HG03571 (cell line): Measurements from ENCODE around the gene RER1.

Source experiments
- ATAC-seq: cut with Tn5 transposase; IDR thresholded peaks from one replicate; pipeline ENCODE4 v1.9.1; 2021; ENCODE audit not compliant: unreplicated experiment

The RER1 gene

GRCh38 chr1:2375923-2376260 lies 15.7 kb upstream of the RER1 start:
- no peak for ATAC-seq

- ATAC-seq: no peak
These were observed 15.3 kb upstream of the RER1 start for GRCh38 chr1:2376261-2376741.

GRCh38 chr1:2376931-2377672 lies 14.5 kb upstream of the RER1 start:
- ATAC-seq: no peak

- no peak for ATAC-seq
These were observed 13.7 kb upstream of the RER1 start for GRCh38 chr1:2377751-2378440.

- ATAC-seq: no peak
These were observed 13.2 kb upstream of the RER1 start for GRCh38 chr1:2378441-2378851.

GRCh38 chr1:2378956-2379732 lies 12.5 kb upstream of the RER1 start:
- ATAC-seq: no peak

GRCh38 chr1:2379733-2380404 lies 11.8 kb upstream of the RER1 start:
- ATAC-seq: no peak

GRCh38 chr1:2380816-2381591 lies 10.6 kb upstream of the RER1 start:
- no peak for ATAC-seq

GRCh38 chr1:2381741-2382620 lies 9.7 kb upstream of the RER1 start:
- ATAC-seq: no peak

GRCh38 chr1:2382621-2383361 lies 8.8 kb upstream of the RER1 start:
- no peak for ATAC-seq

- ATAC-seq: no peak
These were observed 8.1 kb upstream of the RER1 start for GRCh38 chr1:2383576-2383975.

GRCh38 chr1:2384130-2384860 lies 7.3 kb upstream of the RER1 start:
- no peak for ATAC-seq

- ATAC-seq: no peak
These were observed 6.6 kb upstream of the RER1 start for GRCh38 chr1:2384941-2385481.

- no peak for ATAC-seq
These were observed 5.9 kb upstream of the RER1 start for GRCh38 chr1:2385606-2386280.

GRCh38 chr1:2386636-2387611 lies 4.7 kb upstream of the RER1 start:
- ATAC-seq: no peak
